ENCODE data around the gene HRH3. TPM values are rescaled to one million over a fixed set of nuclear protein-coding genes. Genes with fewer than 3 reads are reported as not detected.

HRH3 gene
- total RNA-seq, 2 donors from 2014 or later, result not detected

DNA sequence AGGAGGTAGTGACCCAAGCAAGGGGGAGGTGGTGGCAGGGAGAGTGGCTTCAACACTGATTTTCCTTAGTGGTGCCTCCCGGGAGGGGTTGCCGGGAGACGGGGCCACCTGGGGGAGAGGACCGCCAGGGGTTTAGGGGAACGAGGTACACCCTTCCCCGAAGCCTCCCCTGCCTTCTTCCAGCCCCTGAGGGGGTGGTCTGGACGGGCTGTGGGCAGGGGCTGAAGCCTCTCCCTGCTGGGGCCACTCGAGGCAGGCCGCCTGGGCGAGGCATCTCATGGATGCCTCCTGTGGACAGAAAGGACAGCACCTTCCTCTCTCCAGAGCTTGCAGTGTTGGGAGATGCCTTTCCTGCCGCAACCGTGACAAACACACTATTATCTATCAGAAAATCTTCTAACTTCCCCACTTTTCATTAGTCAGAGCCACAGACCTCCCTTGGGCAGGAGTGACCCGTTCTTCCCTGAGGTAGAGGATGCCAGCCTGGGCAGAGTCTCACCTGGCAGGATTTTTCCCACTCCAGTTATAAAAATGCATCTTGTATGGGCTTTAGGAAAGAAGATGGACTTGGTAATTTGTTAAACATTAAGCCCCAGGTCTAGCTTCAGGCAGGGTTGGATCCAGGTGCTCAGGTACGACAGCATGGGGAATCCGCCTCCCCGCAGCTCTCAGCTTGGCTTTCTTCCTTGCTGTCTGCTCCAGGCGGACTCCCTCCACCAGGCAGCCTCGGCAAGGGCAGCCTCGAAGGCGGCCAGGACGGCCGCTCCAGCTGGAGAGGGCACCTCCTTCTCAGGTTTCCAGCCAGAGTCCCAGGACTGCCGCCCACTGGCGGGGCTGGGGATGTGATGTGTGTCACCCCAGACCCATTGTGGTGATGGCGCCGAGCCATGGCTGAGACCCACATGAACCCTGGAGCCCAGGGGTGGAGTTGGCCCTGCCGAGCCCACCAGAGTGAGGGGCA, 11.0 kb downstream of the HRH3 start:
- Mint-ChIP-seq H3K9me3 (no peaks in the 10 kb centered on the region), H3K27me3 (no peaks in the 10 kb centered on the region)
- no peak for ATAC-seq (replicated peaks)

DNA sequence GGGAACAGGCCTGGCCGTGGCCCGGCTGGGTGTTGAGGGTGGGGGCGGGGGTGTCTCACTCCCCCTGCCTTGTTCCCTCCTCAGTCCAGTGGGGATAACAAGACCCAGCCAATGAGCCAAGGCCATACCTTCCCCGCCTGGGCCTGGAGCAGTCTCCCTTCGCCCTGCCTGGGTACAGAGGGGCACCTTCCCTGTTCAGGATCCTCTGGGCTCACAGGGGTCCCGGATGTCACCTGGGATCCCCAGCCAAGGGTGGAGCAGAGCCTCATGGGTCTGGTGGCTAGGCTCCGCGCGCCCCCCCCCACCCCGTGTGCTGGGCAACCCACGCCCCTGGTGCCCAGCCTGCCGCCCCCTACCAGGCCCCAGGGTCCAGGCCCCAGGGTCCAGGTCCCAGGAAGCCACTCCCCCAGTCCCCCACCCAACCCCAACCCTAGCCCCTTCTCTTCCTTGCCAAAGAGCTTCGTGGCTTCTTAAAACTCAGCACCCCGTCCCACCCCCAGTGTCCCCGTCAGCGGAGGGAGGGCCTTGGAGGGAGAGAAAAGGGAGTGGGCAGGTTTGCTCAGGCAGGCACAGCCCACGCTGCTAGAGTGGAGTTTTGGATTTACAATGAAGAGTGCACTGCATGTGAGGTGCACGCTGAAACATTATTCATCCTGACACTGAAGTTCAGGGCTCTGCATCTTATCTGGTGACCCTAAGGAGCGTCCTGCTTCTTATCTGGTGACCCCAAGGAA, 11.8 kb downstream of the HRH3 start:
- Mint-ChIP-seq H3K27me3 (no peaks in the 10 kb centered on the region), H3K9me3 (no peaks in the 10 kb centered on the region), H3K27ac (no peak overlapping the region), H3K4me1 (no peaks in the 10 kb centered on the region), H3K4me3 (no peak overlapping the region), H3K36me3 (ENCODE audit: low read depth) (peaks cover 6% of the 10 kb centered on the region)
- no peak for ATAC-seq (replicated peaks)

More for the DNA sequence above, 11.0 kb downstream of the HRH3 start:
- H3K4me1 Mint-ChIP-seq, result no peaks in the 10 kb centered on the region
- no peaks in the 10 kb centered on the region for H3K36me3 Mint-ChIP-seq (ENCODE audit: low read depth)
- no peak overlapping the region for H3K4me3 Mint-ChIP-seq
- no peak overlapping the region for H3K27ac Mint-ChIP-seq

DNA sequence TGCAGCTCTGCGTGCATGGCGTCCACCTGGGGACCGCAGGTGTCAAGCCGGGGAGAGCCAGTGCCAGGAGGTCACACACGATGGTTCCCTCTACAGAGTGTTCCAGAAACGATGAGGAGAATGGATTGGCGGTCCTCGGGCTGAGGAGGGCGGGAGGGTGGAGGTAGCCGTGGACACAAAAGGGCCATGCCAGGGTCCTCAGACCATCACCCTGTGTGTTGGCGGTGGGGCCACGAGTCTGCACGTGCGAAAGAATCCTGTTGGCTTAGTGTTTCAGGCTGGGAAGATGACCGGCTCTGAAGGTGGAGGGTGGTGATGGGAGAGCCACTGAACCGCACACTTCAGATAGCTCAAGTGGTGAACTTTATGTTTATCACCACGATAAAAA, 13.7 kb downstream of the HRH3 start:
- Mint-ChIP-seq H3K9me3 (no peaks in the 10 kb centered on the region), H3K27me3 (no peaks in the 10 kb centered on the region), H3K4me1 (no peaks in the 10 kb centered on the region), H3K36me3 (ENCODE audit: low read depth) (peaks cover 25% of the 10 kb centered on the region), H3K27ac (no peak overlapping the region), H3K4me3 (no peak overlapping the region)
- no peak for ATAC-seq (replicated peaks)

DNA sequence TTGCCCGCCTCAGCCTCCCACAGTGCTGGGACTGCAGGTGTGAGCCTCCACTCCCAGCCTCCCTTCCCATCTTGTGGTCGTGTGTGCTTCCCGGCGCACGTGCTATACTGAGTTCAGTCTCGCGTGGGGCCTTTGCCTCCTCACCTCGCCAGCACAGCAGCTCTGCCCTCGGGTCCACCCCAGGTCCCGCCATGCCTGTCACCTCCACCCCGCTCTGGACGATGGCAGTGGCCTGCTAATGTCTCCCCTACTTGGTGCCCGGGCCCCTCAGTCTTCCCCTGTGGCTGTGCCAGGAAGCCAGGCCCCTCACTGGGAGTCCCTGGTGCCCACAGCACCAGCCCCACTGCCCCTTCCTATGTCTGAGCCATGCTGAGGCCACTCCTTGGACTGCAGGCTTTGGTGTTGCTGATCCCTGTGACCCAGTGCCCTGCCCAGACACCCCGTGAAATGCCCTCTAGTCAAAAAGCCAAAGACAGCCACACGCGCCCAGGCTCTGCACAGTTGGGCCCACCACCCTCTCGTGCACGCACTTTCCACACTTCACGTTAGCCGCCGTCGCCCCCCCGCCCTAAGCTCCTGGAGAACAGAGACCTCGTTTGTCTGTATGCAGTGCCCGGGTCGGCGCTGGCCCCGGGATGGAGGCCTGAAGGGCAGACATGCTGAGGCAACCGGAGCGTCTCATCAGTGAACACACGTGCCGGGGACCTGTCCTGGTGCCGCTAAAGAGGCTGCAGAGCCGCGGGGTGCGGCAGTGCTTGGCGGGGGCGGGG, 14.3 kb downstream of the HRH3 start:
- Mint-ChIP-seq H3K4me1 (no peaks in the 10 kb centered on the region), H3K27ac (no peak overlapping the region), H3K9me3 (no peaks in the 10 kb centered on the region), H3K4me3 (no peak overlapping the region), H3K27me3 (no peaks in the 10 kb centered on the region), H3K36me3 (ENCODE audit: low read depth) (peaks cover 27% of the 10 kb centered on the region)
- ATAC-seq (replicated peaks), result no peak

DNA sequence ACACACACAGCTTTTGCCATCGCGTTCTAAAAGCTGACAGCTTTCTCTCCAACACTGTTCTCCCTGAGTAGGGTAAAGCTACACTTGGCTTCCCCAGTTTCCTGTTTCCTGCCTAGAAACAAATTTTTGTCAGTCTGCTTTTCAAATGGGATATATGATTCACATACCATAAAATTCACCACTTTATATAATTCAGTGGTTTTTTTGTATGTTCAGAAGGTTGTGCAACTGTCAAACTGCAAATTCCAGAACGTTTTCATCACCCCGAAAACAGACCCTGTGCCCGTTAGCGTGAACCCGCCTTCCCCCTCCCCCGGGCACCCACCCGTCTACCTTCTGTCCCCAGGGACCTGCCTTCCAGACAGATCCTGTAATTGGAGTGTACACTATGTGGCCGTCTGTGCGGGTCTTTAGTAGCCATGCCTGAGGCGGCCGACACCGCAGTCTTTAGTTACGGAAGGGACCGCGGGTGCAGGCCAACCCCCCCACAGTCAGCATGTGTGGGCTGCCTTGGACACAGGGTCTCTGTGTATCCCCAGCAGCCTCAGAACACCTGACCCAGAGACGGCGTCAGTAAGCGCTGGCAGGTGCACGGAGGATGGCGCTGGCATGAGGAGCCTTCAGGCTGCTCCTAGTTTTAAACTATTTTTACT, 16.6 kb downstream of the HRH3 start:
- Mint-ChIP-seq H3K4me1 (no peaks in the 10 kb centered on the region), H3K9me3 (no peaks in the 10 kb centered on the region), H3K36me3 (ENCODE audit: low read depth) (peaks cover 50% of the 10 kb centered on the region), H3K4me3 (no peak overlapping the region), H3K27ac (no peak overlapping the region), H3K27me3 (no peaks in the 10 kb centered on the region)
- no peak for ATAC-seq (replicated peaks)

DNA sequence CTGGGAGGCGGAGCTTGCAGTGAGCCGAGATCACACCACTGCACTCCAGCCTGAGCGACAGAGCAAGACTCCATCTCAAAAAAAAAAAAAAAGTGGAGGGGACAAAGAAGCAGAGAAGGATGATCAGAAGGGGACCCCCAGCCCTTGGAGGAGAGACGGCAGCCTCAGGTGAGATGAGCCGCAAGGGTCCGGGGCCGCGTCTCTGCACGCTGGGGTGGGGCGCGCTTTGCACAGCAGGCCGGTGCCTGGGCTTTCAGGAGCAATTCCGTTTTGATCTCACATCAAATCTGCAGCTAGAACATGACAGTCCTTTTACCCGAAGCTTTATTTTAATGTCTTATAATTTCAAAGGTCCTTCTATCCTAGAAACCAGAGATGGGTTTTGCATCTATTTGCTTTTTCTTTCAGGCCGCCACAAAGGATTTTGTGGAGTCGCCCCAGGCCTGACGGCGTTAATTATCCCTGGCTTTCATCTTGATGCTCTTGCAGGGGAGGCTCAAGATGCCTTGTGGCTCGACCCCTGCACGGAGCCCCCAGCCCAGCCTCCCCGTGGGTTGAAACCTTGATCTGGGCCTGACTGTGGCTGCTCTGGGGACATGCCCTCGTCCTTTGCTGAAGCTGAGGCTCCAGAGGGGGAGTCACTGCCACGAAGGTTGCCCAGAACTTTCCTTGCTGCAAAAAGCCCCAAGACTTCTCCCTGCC, 17.3 kb downstream of the HRH3 start:
- H3K4me3 Mint-ChIP-seq, result no peak overlapping the region
- no peaks in the 10 kb centered on the region for H3K4me1 Mint-ChIP-seq
- no peak overlapping the region for H3K27ac Mint-ChIP-seq
- H3K9me3 Mint-ChIP-seq, result no peaks in the 10 kb centered on the region
- H3K36me3 Mint-ChIP-seq (ENCODE audit: low read depth), result peaks cover 57% of the 10 kb centered on the region
- H3K27me3 Mint-ChIP-seq, result no peaks in the 10 kb centered on the region
- no peak for ATAC-seq (replicated peaks)

DNA sequence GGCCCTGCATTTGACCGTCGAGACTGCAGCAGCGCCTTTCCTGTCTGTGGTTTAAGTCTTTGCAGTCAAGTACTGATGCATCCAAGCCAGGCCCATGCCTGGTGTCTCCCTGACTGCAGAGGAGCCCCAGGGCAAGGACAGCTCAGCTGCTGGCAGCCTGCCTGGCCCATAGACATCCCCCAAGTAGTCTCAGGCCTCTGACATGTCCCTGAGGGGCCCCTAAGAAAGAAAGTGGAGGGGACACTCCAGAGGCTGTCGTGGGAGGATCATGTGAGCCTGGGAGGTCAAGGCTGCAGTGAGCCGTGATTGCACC, 18.0 kb downstream of the HRH3 start:
- peaks cover 65% of the 10 kb centered on the region for H3K36me3 Mint-ChIP-seq (ENCODE audit: low read depth)
- no peak overlapping the region for H3K27ac Mint-ChIP-seq
- H3K9me3 Mint-ChIP-seq, result no peaks in the 10 kb centered on the region
- no peak for ATAC-seq (replicated peaks)
- H3K4me1 Mint-ChIP-seq, result no peaks in the 10 kb centered on the region
- no peak overlapping the region for H3K4me3 Mint-ChIP-seq
- H3K27me3 Mint-ChIP-seq, result no peaks in the 10 kb centered on the region

DNA sequence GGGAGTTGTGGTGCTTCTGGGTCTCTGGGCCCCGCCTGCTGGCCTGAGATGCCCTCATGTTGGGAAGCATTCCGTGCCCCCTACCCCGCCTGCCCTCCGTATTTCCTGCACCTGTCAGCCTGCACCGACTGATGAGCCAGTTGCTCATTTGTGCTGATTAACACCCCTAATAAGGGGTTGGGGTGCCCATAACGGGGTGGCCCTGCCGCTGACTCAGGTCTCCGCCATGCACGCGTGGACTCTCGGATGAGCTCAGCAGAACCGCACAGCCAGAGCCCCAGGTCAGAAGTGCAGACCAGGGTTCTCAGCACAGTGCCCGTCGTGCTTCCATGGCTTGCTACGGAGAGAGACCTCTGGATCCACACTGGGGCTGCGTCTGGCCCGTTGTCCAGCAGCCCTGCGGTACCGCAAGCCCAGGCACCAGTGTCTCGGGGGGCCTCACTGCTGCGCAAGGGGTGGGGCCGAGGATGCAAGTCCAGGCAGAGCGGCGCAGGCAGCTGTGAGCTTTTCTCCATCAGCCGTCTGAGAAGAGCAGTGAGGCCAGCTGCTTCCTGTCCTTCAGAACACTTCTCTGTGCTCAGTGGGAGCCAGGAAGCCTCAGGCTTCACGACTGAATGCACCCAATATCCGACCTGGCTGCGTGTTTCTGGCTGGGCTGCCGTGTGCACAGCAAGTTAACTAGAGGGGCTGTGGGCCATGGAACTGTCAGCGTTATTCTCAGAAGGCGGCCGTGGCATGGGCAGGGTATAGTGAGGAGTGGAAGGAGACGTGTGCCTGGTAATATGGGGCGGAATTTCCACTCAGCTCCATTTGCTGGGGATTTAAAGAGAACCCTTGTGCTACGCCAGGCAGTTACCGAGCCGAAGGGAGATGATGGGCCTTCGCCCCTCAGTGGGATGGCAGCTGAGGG, 18.6 kb downstream of the HRH3 start:
- no peak for ATAC-seq (replicated peaks)
- Mint-ChIP-seq H3K4me1 (no peaks in the 10 kb centered on the region), H3K27me3 (no peaks in the 10 kb centered on the region), H3K9me3 (no peaks in the 10 kb centered on the region), H3K4me3 (no peak overlapping the region), H3K27ac (no peak overlapping the region), H3K36me3 (ENCODE audit: low read depth) (peaks cover 68% of the 10 kb centered on the region)

DNA sequence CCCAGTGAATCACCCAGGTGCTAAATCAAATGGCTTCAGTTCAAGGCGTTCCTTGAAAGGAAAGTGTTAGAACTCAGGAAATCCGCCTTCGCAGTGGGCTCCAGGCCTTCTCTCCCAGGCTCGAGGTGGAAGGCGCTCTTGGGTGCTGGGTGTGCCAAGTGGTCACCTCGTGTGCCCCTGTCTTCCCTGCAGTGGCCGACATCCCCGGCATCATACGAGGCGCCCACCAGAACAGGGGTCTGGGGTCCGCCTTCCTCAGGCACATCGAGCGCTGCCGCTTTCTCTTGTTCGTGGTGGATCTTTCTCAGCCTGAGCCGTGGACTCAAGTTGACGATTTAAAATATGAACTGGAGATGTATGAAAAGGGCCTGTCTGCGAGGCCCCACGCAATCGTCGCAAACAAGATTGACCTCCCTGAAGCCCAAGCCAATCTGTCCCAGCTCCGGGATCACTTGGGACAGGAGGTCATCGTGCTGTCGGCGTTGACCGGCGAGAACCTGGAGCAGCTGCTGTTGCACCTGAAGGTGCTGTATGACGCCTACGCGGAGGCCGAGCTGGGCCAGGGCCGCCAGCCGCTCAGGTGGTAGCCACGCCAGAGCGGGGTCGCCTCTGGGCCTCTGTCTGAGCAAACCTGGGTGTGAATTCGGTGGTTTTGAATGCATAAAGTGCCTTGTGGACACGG, 19.4 kb downstream of the HRH3 start:
- no peak for ATAC-seq (replicated peaks)
- Mint-ChIP-seq H3K4me1 (peaks cover 2% of the 10 kb centered on the region), H3K4me3 (no peak overlapping the region), H3K27me3 (no peaks in the 10 kb centered on the region), H3K36me3 (ENCODE audit: low read depth) (peaks cover 75% of the 10 kb centered on the region), H3K27ac (no peak overlapping the region), H3K9me3 (no peaks in the 10 kb centered on the region)

DNA sequence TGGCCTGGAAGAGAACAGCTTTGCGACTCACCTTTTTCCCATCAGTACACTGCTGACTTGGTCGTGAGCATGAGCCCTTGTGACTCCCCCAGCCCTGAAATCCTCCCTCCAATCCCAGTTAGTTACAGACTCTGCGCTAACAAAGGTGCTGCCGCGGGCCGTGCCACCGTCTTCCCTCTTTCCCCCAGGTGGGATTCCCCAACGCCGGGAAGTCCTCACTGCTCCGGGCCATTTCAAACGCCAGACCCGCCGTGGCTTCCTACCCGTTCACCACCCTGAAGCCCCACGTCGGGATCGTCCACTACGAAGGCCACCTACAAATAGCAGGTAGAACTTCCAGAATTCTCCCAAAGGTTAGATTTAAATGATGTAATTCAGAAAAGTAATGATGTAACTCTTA, 21.1 kb downstream of the HRH3 start:
- peaks cover 82% of the 10 kb centered on the region for H3K36me3 Mint-ChIP-seq (ENCODE audit: low read depth)
- no peak overlapping the region for H3K4me3 Mint-ChIP-seq
- no peak for ATAC-seq (replicated peaks)
- peaks cover 4% of the 10 kb centered on the region for H3K4me1 Mint-ChIP-seq
- H3K9me3 Mint-ChIP-seq, result no peaks in the 10 kb centered on the region
- no peaks in the 10 kb centered on the region for H3K27me3 Mint-ChIP-seq
- H3K27ac Mint-ChIP-seq, result no peak overlapping the region

DNA sequence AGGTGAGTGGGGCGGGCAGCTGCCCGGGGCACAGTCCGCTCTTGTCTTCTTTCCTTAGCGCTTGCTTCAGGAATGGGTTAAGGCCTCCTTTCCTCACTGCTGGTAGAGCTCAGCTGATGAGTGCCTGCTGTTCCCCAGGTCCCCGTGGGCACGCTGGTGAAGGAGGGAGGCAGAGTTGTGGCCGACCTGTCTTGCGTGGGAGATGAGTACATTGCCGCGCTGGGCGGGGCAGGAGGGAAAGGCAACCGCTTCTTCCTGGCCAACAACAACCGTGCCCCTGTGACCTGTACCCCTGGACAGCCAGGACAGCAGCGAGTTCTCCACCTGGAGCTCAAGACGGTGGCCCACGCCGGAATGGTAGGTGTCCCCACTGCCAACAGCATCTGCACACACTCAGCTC, 21.6 kb downstream of the HRH3 start:
- peaks cover 80% of the 10 kb centered on the region for H3K36me3 Mint-ChIP-seq (ENCODE audit: low read depth)
- ATAC-seq (replicated peaks), result no peak
- no peak overlapping the region for H3K4me3 Mint-ChIP-seq
- H3K9me3 Mint-ChIP-seq, result no peaks in the 10 kb centered on the region
- H3K27me3 Mint-ChIP-seq, result no peaks in the 10 kb centered on the region
- H3K4me1 Mint-ChIP-seq, result peaks cover 4% of the 10 kb centered on the region
- H3K27ac Mint-ChIP-seq, result no peak overlapping the region

DNA sequence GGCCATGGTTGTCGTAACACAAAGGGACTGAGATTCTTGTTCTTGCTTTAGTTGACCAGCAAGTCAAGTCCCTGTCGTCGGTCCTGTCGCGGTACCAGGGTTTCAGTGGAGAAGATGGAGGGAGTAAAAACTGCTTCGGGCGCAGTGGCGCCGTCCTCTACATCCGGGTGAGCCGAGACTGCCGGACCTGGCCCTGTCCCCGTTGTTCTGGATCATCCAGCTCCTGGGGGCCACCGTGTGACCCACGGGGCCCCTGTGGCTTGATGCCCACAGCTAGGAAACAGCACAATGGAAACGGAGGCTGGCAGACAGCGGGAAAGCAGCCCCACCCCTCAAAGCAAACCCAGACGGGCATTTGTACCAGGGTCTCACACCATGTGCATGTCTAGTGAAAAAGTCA, 22.3 kb downstream of the HRH3 start:
- no peaks in the 10 kb centered on the region for H3K27me3 Mint-ChIP-seq
- ATAC-seq (replicated peaks), result no peak
- H3K36me3 Mint-ChIP-seq (ENCODE audit: low read depth), result peaks cover 80% of the 10 kb centered on the region
- no peak overlapping the region for H3K4me3 Mint-ChIP-seq
- peaks cover 4% of the 10 kb centered on the region for H3K4me1 Mint-ChIP-seq
- H3K9me3 Mint-ChIP-seq, result no peaks in the 10 kb centered on the region
- no peak overlapping the region for H3K27ac Mint-ChIP-seq

DNA sequence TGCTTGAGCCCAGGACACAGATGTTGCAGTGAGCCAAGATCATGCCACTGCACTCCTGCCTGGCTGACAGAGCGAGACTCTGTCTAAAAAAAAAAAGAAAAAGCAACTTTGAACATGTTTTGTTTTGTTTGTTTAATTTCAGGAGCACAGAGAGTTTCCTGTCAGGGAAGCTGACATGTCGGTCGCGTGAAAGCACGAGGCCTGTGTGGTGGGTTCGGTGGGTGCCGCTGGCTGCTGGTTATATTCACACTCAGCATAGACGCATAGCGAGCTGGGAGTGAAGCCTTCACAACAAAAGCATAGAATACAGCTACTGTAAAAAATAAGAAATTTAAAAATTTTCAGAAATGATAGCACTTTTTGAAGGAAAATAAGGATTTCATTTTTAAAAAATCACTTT, 22.8 kb downstream of the HRH3 start:
- Mint-ChIP-seq H3K4me1 (peaks cover 4% of the 10 kb centered on the region), H3K9me3 (no peaks in the 10 kb centered on the region), H3K27me3 (no peaks in the 10 kb centered on the region), H3K36me3 (ENCODE audit: low read depth) (peaks cover 76% of the 10 kb centered on the region), H3K4me3 (no peak overlapping the region), H3K27ac (no peak overlapping the region)
- ATAC-seq (replicated peaks), result no peak

All from activated T-helper 17 cell treated with anti-CD3 and anti-CD28 coated beads, Interleukin-2, amount 50 U/mL, for 72 hours (primary cell).